Osteocyte (in vitro differentiated cells): ENCODE results near the gene NSG2. TPM values are rescaled to one million over a fixed set of nuclear protein-coding genes. Genes with fewer than 3 reads are reported as not detected.

Experiments
- DNase-seq: peaks from one replicate; pipeline ENCODE4 v3.0.0; 2021; ENCODE audit warnings: mixed read lengths; ENCODE audit not compliant: unreplicated experiment; ENCODE audit errors: extremely low spot score
- H3K27ac Mint-ChIP-seq: one replicate; pipeline ENCODE4 v1.8.0; 2021; ENCODE audit warnings: mild to moderate bottlenecking, mixed read lengths; ENCODE audit not compliant: unreplicated experiment
- H3K27me3 Mint-ChIP-seq: one replicate; pipeline ENCODE4 v1.8.0; 2021; ENCODE audit warnings: mixed read lengths; ENCODE audit not compliant: unreplicated experiment
- H3K36me3 Mint-ChIP-seq: one replicate; pipeline ENCODE4 v1.8.0; 2021; ENCODE audit warnings: mixed read lengths; ENCODE audit not compliant: unreplicated experiment
- H3K4me1 Mint-ChIP-seq: one replicate; pipeline ENCODE4 v1.8.0; 2021; ENCODE audit warnings: mixed read lengths; ENCODE audit not compliant: unreplicated experiment
- H3K4me3 Mint-ChIP-seq: one replicate; pipeline ENCODE4 v1.8.0; 2021; ENCODE audit warnings: mild to moderate bottlenecking, moderate library complexity, mixed read lengths; ENCODE audit not compliant: unreplicated experiment
- H3K9me3 Mint-ChIP-seq: one replicate; pipeline ENCODE4 v1.8.0; 2021; ENCODE audit warnings: mixed read lengths; ENCODE audit not compliant: unreplicated experiment
- total RNA-seq: library from RNA; stranded (reverse); gene quantifications from 2 replicates; pipeline ENCODE4 v1.2.1, GENCODE V29; 2021
- TF ChIP-seq, protein P1 (sequence below): fragments of 200-600 bp; sonication (generic); IDR thresholded peaks from 2 replicates; pipeline ENCODE4 v1.5.0; 2021; ENCODE audit warnings: antibody characterized with exemption, mild to moderate bottlenecking, moderate library complexity

Gene NSG2
- total RNA-seq, 1 donor from 2014 or later, result not detected

DNA sequence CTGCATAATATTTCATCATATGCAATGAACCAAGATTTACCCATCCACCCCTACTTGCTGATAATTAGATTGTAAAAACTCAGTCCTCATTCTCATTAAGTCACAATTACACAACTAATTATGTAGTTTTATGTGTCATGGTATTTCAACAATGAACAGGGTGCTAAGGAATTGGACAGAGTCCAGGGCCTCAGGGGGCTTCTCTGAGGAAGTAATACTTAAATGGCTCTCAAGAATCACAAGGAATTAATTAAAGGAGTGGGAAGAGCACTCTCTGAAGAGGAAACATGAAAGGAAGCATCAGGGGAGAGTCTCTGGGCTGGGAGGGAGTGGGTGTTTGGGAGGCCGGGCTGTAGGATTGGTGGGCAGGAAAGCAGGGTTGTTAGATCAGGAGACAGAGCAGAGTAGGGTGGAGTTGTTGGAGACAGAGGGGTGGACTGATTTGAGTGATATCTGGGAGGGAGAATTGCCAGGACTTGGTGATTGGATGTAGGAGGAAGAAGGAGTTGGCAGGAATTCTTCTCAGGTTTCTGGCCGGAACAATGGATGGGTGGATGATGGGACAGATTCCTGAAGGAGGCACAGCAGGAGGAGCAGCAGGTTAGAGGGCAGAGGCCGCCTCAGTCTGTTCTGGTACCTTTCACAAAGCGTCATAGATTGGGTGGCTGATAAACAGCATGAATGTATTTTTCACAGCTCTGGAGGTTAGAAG, 23.0 kb upstream of the NSG2 start:
- no peak overlapping the region for H3K27ac Mint-ChIP-seq
- H3K4me3 Mint-ChIP-seq, result no peak overlapping the region
- no peaks in the 10 kb centered on the region for H3K36me3 Mint-ChIP-seq
- TF ChIP-seq, protein P1, sequence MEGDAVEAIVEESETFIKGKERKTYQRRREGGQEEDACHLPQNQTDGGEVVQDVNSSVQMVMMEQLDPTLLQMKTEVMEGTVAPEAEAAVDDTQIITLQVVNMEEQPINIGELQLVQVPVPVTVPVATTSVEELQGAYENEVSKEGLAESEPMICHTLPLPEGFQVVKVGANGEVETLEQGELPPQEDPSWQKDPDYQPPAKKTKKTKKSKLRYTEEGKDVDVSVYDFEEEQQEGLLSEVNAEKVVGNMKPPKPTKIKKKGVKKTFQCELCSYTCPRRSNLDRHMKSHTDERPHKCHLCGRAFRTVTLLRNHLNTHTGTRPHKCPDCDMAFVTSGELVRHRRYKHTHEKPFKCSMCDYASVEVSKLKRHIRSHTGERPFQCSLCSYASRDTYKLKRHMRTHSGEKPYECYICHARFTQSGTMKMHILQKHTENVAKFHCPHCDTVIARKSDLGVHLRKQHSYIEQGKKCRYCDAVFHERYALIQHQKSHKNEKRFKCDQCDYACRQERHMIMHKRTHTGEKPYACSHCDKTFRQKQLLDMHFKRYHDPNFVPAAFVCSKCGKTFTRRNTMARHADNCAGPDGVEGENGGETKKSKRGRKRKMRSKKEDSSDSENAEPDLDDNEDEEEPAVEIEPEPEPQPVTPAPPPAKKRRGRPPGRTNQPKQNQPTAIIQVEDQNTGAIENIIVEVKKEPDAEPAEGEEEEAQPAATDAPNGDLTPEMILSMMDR, result no peak
- H3K9me3 Mint-ChIP-seq, result no peaks in the 10 kb centered on the region
- H3K4me1 Mint-ChIP-seq, result peaks cover 6% of the 10 kb centered on the region
- DNase-seq, result no peak
- H3K27me3 Mint-ChIP-seq, result peaks cover 54% of the 10 kb centered on the region

DNA sequence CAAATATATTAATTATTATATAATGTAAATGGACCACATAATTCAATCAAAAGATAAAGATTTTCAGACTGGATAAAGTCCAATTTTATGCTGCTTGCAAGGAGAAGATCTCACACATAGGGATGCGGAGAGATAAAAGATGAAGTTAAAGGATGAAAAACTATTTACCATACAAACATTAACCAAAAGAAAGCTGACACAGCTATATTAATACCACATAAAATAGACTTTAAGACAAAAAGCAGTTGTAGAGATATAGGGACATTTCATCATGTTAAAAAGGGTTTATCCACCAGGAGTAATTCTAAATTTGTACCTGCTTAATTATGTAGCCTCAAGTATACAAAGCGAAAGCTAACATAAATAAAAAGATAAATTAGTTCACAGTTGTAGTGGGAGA, 15.2 kb upstream of the NSG2 start:
- TF ChIP-seq, protein P1, result no peak
- Mint-ChIP-seq H3K9me3 (peaks cover 16% of the 10 kb centered on the region), H3K27me3 (peaks cover 36% of the 10 kb centered on the region), H3K36me3 (no peaks in the 10 kb centered on the region), H3K4me1 (no peaks in the 10 kb centered on the region), H3K4me3 (no peak overlapping the region), H3K27ac (no peak overlapping the region)
- no peak for DNase-seq

DNA sequence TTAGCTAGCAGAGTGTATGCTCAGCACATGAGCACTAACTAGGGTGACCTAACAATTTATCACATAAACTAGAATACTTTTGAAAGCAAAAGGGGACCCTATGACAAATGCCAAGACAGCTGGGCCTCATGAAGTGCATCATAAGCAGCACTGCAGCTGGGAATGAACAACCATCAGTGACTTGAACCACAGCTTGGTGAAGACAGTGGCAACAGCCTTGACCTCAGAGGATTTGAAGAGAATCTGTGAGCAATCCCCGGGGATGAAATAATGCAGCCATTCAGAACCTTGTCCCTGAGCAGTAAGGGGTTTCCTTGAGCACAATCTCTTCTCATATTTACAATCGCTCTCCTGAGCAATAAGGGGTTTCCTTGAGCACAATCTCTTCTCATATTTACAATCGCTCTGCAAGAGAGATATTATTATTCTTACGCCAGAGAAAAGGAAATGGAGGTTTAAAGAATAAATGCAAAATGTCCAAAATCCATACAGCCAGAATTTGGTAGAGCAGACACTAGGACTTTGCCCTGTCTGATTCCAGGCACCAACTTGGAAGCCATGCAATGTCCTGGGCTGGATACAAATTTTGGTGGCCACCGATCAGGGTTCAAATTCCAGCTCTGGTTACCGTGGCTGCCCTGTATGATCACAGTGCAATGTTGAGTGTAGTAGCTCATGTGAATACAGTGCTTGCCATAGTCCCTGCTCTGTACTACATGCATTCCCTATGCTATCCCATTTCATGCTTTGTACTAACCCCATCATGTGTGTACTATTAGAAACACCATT, 846 bp upstream of the NSG2 start:
- TF ChIP-seq, protein P1, result no peak
- Mint-ChIP-seq H3K4me1 (no peaks in the 10 kb centered on the region), H3K9me3 (no peaks in the 10 kb centered on the region), H3K36me3 (no peaks in the 10 kb centered on the region), H3K4me3 (no peak overlapping the region), H3K27me3 (peaks cover 19% of the 10 kb centered on the region), H3K27ac (no peak overlapping the region)
- no peak for DNase-seq

DNA sequence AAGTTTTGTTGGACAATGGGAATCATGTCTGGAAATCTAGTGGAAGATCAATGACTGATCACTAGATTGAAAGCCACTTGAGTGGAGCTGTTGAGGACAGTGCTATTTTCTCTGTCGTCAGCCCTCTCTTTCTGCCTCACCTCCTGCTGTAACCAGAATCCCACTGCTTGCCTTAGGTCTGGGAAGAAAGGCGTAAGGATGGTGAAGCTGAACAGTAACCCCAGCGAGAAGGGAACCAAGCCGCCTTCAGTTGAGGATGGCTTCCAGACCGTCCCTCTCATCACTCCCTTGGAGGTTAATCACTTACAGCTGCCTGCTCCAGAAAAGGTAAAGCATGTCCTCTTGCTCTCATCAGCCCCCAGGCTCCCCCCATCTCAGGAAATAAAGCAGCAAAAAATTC, 1.1 kb downstream of the NSG2 start:
- Mint-ChIP-seq H3K9me3 (no peaks in the 10 kb centered on the region), H3K27me3 (peaks cover 13% of the 10 kb centered on the region), H3K4me1 (no peaks in the 10 kb centered on the region), H3K27ac (no peak overlapping the region), H3K4me3 (no peak overlapping the region), H3K36me3 (no peaks in the 10 kb centered on the region)
- DNase-seq, result no peak
- TF ChIP-seq, protein P1, result no peak

DNA sequence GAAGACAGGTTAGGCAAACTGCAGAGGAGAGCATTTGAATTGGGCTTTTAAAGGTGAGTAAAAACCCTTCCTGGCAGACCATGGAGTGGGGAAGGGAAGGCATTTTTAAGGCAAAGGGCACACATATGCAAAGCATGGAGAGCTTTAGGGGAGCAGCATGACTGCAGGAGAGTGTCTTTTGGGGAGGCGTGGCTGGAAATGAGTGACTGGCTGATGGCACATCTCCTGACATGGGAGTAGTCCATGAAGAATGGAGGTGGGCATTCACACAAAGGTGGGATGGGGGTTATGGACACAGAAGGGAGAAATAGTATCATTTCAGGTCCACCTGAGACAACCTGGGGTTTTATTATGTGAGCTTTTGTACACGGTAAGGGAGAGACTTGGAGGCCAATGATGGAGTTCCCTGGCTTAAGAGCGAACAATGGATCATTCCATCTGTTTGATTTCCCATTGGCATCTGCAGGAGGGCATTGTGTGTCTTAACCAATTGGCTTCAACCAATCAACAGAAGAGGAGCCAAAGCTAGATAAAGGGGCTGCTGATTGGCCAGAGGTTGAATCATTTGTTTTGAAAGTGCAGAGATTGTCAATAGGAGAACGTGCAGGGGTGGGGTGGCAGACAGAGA, 2.1 kb downstream of the NSG2 start:
- TF ChIP-seq, protein P1, result no peak
- no peak overlapping the region for H3K27ac Mint-ChIP-seq
- peaks cover 14% of the 10 kb centered on the region for H3K27me3 Mint-ChIP-seq

More for the DNA sequence above, 2.1 kb downstream of the NSG2 start:
- Mint-ChIP-seq H3K4me1 (no peaks in the 10 kb centered on the region), H3K4me3 (no peak overlapping the region), H3K9me3 (no peaks in the 10 kb centered on the region), H3K36me3 (no peaks in the 10 kb centered on the region)
- DNase-seq, result no peak
